Neural cell (in vitro differentiated cells): Measurements from ENCODE around the gene CKAP5. TPM values are rescaled to one million over a fixed set of nuclear protein-coding genes. Genes with fewer than 3 reads are reported as not detected.

Source experiments
- H2AFZ ChIP-seq: fragments of 200-600, 300-800 bp; sonication (generic), shearing (Covaris generic); 2 replicates; pipeline ENCODE4 v1.6.0; 2014; ENCODE audit warnings: low read depth, mild to moderate bottlenecking, antibody characterized with exemption, low read length, moderate library complexity
- H3F3A ChIP-seq: fragments of 200-600 bp; shearing (Covaris generic); 2 replicates; pipeline ENCODE4 v1.6.1; 2016; ENCODE audit warnings: mild to moderate bottlenecking, moderate library complexity, mixed read lengths, antibody characterized with exemption, low read length; ENCODE audit not compliant: insufficient read depth, poor library complexity, severe bottlenecking
- H3K27ac ChIP-seq: fragments of 200-600, 300-800 bp; sonication (generic), shearing (Covaris generic); 2 replicates; pipeline ENCODE4 v1.5.1; 2014; ENCODE audit warnings: mild to moderate bottlenecking, low read length, moderate library complexity
- H3K27me3 ChIP-seq: fragments of 300-800, 200-600 bp; sonication (generic), shearing (Covaris generic); 2 replicates; pipeline ENCODE4 v1.6.0; 2014; ENCODE audit warnings: mild to moderate bottlenecking, low read depth, low read length, moderate library complexity; ENCODE audit not compliant: insufficient read depth
- H3K36me3 ChIP-seq: fragments of 300-800, 200-600 bp; sonication (generic), shearing (Covaris generic); 2 replicates; pipeline ENCODE4 v1.5.1; 2014; ENCODE audit warnings: mild to moderate bottlenecking, antibody characterized with exemption, low read length, moderate library complexity; ENCODE audit not compliant: insufficient read depth
- H3K4me2 ChIP-seq: fragments of 300-800, 200-600 bp; sonication (generic), shearing (Covaris generic); 2 replicates; pipeline ENCODE4 v1.6.0; 2014; ENCODE audit warnings: mild to moderate bottlenecking, low read length
- H3K4me3 ChIP-seq: fragments of 300-800, 200-600 bp; sonication (generic), shearing (Covaris generic); 2 replicates; pipeline ENCODE4 v1.5.1; 2014; ENCODE audit warnings: mild to moderate bottlenecking, low read length, moderate library complexity
- H3K79me2 ChIP-seq: fragments of 200-600 bp; shearing (Covaris generic); replicated peaks from 2 replicates; pipeline ENCODE4 v1.6.0; 2014; ENCODE audit warnings: mild to moderate bottlenecking, low read length, moderate library complexity; ENCODE audit not compliant: insufficient read depth
- H3K9ac ChIP-seq: fragments of 300-800, 200-600 bp; sonication (generic), shearing (Covaris generic); 2 replicates; pipeline ENCODE4 v1.6.1; 2016; ENCODE audit warnings: mild to moderate bottlenecking, low read length, mixed read lengths
- H3K9me2 ChIP-seq: fragments of 200-600 bp; shearing (Covaris generic); 2 replicates; pipeline ENCODE4 v1.6.1; 2016; ENCODE audit warnings: mild to moderate bottlenecking, low read length, mixed read lengths; ENCODE audit not compliant: insufficient read depth
- H3K9me3 ChIP-seq: fragments of 200-600, 300-800 bp; sonication (generic), shearing (Covaris generic); 2 replicates; pipeline ENCODE4 v1.6.1; 2016; ENCODE audit warnings: mild to moderate bottlenecking, mixed run types, low read length, moderate library complexity, mixed read lengths
- H4K20me1 ChIP-seq: fragments of 200-600 bp; shearing (Covaris generic); 2 replicates; pipeline ENCODE4 v1.6.1; 2016; ENCODE audit warnings: mild to moderate bottlenecking, mixed run types; ENCODE audit not compliant: insufficient read depth
- CTCF ChIP-seq: fragments of 450-650 bp; IDR thresholded peaks from 2 replicates; pipeline ENCODE4 v1.5.1; 2014; ENCODE audit warnings: antibody characterized with exemption, mild to moderate bottlenecking, moderate library complexity; ENCODE audit not compliant: poor library complexity, severe bottlenecking
- EP300 ChIP-seq: fragments of 450-650 bp; conservative IDR thresholded peaks from 2 replicates; pipeline ENCODE4 v1.6.1; 2014; ENCODE audit warnings: antibody characterized with exemption, mild to moderate bottlenecking, moderate library complexity; ENCODE audit not compliant: poor library complexity, severe bottlenecking
- EZH2 ChIP-seq: fragments of 200-600, 300-800 bp; shearing (Covaris generic), sonication (generic); IDR thresholded peaks from 2 replicates; pipeline ENCODE4 v1.6.1; 2014; ENCODE audit warnings: antibody characterized with exemption, low read length, borderline replicate concordance, mild to moderate bottlenecking; ENCODE audit not compliant: insufficient read depth, poor library complexity, severe bottlenecking
- MXI1 ChIP-seq: fragments of 450-650 bp; conservative IDR thresholded peaks from 2 replicates; pipeline ENCODE4 v1.6.1; 2014; ENCODE audit warnings: antibody characterized with exemption, mild to moderate bottlenecking; ENCODE audit not compliant: poor library complexity, severe bottlenecking
- POLR2AphosphoS5 ChIP-seq: IDR thresholded peaks from 2 replicates; pipeline ENCODE4 v1.6.1; 2012
- RAD21 ChIP-seq: fragments of 450-650 bp; conservative IDR thresholded peaks from 2 replicates; pipeline ENCODE4 v1.6.1; 2014; ENCODE audit warnings: antibody characterized with exemption, mild to moderate bottlenecking, moderate library complexity
- REST ChIP-seq: IDR thresholded peaks from 2 replicates; pipeline ENCODE4 v1.6.1; 2012; ENCODE audit warnings: borderline replicate concordance
- SMC3 ChIP-seq: fragments of 450-650 bp; conservative IDR thresholded peaks from 2 replicates; pipeline ENCODE4 v1.6.1; 2014; ENCODE audit warnings: antibody characterized with exemption, mild to moderate bottlenecking, moderate library complexity; ENCODE audit not compliant: poor library complexity
- TAF1 ChIP-seq: IDR thresholded peaks from 2 replicates; pipeline ENCODE4 v1.6.1; 2012; ENCODE audit warnings: low read depth
- polyA plus RNA-seq: library from polyadenylated mRNA; depleted of rRNA; stranded (reverse); fragments of >200 nt; gene quantifications from 2 replicates; pipeline ENCODE4 v1.2.3, GENCODE V29; 2014

CKAP5 gene
- polyA plus RNA-seq, 1 donor from 2014 or later, result 90.3 TPM

- H3K36me3 ChIP-seq, result no peaks in the 10 kb centered on the region
- TF ChIP-seq CTCF, result no peak
- TF ChIP-seq REST, result no peak
- TF ChIP-seq EP300, result no peak
- H3K9me2 ChIP-seq, result no peaks in the 10 kb centered on the region
- no peak overlapping the region for H3K4me2 ChIP-seq
- no peaks in the 10 kb centered on the region for H3K79me2 ChIP-seq
- no peak overlapping the region for H3K9ac ChIP-seq
- H3F3A ChIP-seq, result no peaks in the 10 kb centered on the region
- no peak overlapping the region for H3K4me3 ChIP-seq
- no peaks in the 10 kb centered on the region for H4K20me1 ChIP-seq
- H2AFZ ChIP-seq, result no peak overlapping the region
- H3K27me3 ChIP-seq, result no peaks in the 10 kb centered on the region
- no peak overlapping the region for H3K27ac ChIP-seq
- H3K9me3 ChIP-seq, result no peaks in the 10 kb centered on the region
These were observed 122.8 kb downstream of the CKAP5 start for GRCh38 chr11:46723359-46723680.

- H3F3A ChIP-seq, result no peaks in the 10 kb centered on the region
- no peak overlapping the region for H3K27ac ChIP-seq
- no peaks in the 10 kb centered on the region for H3K9me2 ChIP-seq
- H3K9ac ChIP-seq, result no peak overlapping the region
- H4K20me1 ChIP-seq, result no peaks in the 10 kb centered on the region
- no peaks in the 10 kb centered on the region for H3K9me3 ChIP-seq
- TF ChIP-seq MXI1 (no peak), SMC3 (no peak), REST (no peak), EP300 (no peak), CTCF (no peak), EZH2 (no peak), RAD21 (no peak), TAF1 (no peak), POLR2AphosphoS5 (no peak)
- H2AFZ ChIP-seq, result no peak overlapping the region
- H3K4me3 ChIP-seq, result no peak overlapping the region
- no peaks in the 10 kb centered on the region for H3K36me3 ChIP-seq
- no peak overlapping the region for H3K4me2 ChIP-seq
- no peaks in the 10 kb centered on the region for H3K79me2 ChIP-seq
- no peaks in the 10 kb centered on the region for H3K27me3 ChIP-seq
These were observed 123.3 kb downstream of the CKAP5 start for GRCh38 chr11:46722566-46723358.
